Skin epidermis (tissue), 12 donors: ENCODE data around the gene ECHDC1.
"Not testable (repeated sequence)": the region's sequence is repeated elsewhere in the genome, so short reads cannot be mapped to it uniquely, and the experiment has no call there.

Source experiments
- H3K27ac ChIP-seq, 21 experiments: fragments of 200-600 bp; sonication (generic) in 11 of 21; one replicate each; pipeline ENCODE4 v1.5.0; 2020; ENCODE audit warnings: mild to moderate bottlenecking in 3 of 21, inconsistent platforms in 2 of 21, moderate library complexity in 2 of 21
- H3K4me3 ChIP-seq, 7 experiments: fragments of 200-600 bp; sonication (generic) in 2 of 7; one replicate each; pipeline ENCODE4 v1.5.0; 2020; ENCODE audit warnings: inconsistent platforms in 2 of 7, mild to moderate bottlenecking in 2 of 7, moderate library complexity in 1 of 7

Gene ECHDC1, protein sequence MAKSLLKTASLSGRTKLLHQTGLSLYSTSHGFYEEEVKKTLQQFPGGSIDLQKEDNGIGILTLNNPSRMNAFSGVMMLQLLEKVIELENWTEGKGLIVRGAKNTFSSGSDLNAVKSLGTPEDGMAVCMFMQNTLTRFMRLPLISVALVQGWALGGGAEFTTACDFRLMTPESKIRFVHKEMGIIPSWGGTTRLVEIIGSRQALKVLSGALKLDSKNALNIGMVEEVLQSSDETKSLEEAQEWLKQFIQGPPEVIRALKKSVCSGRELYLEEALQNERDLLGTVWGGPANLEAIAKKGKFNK

DNA sequence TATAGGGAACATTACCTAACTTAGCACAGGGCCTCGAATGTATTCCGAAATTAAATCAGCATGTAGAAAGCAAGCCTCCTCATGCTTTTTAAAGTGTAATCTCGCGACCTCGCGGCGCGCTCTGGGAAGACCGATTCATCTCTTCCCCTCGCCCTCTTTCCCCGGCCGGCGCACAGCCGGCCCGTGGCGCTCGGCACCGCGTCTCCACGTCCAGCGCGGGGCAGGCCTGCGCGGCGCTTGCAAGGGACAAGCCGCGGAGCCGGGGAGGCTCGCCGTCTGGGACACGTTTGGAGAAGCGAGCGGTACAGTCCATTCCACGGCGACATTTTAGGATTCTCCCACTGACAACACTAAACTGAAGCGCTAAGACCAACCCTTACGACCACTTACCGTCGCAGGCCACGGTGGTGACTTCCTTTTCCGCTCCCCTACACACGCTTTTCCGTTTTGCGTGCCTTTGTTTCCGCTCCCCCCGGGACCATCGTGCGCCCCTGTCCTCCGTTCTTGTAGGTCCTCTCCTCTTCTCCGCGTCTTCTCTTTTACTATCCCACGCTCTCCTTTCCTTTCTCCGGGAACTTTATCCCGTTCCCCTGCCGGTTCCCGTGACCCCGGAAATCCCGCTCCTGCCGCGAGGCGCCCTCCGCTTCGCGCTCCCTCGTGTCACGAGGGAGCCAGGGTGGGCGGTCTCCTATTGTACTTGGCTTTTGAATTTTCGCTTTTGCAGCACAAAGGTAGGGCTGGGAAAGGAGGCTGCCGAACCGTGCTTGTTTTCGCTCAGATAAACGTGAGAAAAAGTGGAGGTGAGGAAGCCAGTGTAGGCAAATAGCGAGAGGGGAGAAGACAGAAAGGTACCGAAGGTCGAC lies at the start of gene ECHDC1:
TSS of gene ECHDC1 (minus strand) at position 664 of the 863 bp plus-strand sequence. CDS start 12,581 bp downstream, outside the sequence.
- Histone ChIP-seq H3K27ac (peak within 1 kb of the TSS; percentile 56 to 97 (median 86)), H3K4me3 (peak within 1 kb of the TSS; percentile 51 to 76 (median 60))

DNA sequence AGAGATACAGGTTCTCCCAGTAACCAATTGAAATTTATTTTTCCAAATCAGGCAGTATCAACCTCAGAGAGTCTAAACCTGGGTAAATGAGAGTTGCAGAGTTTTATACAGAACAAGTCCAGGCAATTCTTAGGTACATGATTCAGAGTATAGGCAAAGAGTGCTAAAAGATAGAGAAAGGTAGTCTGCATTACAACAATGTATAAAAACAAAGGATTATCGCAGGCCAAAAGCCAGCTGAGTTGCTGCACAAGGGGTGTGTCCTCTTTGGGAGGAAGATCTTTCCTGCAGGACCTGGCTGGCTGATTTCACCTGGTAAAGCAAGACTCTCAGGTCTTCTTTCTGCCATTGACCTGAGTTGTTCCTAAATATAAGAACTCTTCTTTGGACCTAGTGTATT lies 48.9 kb upstream of the ECHDC1 start:
- H3K27ac ChIP-seq = peak overlapping the region in 3 of 21 experiments; percentile 30 to 48 (median 36)
- no peak overlapping the region for H3K4me3 ChIP-seq

DNA sequence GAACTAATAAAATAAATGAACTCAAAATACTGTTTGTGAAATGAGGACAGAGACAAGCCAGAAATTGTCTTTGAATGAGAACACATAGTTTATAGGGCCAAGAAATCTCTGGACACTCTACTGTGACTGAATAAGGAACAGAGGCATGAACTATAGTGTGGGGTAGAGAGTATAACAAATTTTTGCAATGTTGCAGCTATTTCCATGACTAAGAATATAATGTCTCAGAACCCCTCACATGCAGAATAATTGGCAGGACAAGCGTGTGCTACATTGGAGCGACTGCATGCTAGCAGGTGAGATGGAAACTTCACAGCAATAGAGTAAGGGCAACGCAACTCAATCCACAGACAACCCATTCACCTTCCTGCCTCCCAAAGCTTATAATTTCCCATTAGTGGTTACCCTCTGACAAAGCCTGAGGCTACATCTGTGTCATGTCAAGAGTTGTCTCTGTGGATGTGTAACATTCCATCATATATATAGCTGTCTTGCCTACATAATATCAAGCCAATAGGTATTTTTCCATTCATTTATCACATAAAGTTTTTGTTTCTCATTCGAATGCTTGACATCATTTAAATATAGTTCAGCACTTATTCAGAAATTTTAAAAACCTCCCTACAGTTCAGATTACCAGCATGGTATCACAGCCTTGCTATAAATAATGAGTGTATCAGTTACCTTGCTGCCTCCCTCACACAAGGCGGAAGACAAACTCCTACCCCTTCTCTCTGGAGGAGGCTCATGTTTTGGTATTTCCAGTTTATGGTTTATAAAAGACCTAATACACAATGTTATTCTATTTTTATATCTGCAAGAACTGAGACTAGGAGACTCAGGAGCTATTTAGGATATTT lies 47.9 kb upstream of the ECHDC1 start:
- Histone ChIP-seq H3K27ac (peak overlapping the region in 5 of 21 experiments; percentile 20 to 48 (median 36)), H3K4me3 (no peak overlapping the region)

DNA sequence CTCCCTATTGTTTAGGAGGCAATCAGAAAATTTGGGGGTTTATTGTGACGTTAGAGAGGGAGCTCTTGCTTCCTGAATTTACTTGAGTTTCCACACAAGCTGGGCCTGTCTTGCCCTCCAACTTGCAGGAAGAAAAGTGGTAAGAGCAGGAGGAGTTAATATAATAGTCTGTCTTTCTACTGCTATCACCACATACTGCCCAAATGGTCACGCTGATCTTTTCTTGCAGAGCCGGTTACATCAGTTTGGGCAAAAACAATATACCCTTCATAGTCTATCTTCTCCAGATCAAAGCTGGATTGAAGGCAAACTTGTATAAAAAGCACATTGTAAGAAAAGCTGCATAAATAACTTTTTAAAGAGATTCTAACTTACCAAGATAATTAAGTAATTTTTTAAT lies 46.3 kb upstream of the ECHDC1 start:
- Histone ChIP-seq H3K4me3 (no peak overlapping the region), H3K27ac (no peak overlapping the region)

DNA sequence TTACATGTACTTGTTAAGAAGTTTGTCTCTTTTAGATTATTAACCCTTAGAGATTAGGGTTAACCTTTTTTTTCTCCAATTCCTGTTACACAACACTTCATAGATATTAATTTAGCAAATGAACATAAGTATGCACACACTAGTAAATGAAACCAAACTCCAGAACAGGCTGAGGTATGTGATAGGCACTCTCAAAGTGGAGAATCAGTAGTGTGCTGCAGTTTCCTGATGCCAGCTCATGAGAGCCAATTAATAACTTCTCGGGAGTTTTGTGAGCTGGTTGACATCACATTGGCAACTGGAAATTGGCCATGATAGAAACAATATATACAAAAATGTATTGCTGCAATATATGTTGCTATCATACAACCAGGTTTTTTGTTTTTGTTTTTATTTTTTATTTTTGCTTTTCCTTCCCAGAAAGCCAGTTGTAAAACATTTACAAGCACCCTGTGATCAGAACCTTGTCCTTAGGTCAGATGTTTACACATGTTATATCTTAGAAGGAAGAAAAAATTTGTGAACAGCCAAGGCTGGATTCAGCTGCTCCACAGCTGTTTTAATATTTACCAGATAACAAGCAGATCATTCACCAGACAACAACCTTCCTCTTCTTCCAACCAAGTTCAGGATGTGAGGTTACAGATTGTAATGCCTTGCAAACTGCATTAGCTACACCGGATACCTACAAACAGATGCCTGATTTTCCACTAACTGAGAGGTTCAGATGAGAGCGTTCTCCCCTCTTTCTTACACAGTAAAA lies 42.4 kb upstream of the ECHDC1 start:
- H3K27ac ChIP-seq = no peak overlapping the region
- H3K4me3 ChIP-seq = no peak overlapping the region

DNA sequence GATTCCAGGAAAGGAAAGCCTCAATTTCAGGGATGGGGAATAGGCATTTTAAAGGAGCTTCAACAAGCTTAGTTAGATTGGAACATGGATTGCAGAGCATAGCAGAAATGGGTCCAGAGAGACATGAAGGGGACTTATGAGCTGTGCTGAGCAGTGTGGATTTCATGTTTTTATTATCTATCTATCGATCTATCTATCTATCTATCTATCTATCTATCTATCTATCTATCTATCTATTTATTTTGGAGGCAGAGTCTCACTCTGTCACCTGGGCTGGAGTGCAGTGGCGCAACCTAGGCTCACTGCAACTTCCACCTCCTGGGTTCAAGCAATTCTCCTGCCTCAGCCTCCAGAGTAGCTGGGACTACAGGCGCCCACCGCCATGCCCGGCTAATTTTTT lies 41.4 kb upstream of the ECHDC1 start:
- not testable (repeated sequence) for H3K27ac ChIP-seq, H3K4me3 ChIP-seq

DNA sequence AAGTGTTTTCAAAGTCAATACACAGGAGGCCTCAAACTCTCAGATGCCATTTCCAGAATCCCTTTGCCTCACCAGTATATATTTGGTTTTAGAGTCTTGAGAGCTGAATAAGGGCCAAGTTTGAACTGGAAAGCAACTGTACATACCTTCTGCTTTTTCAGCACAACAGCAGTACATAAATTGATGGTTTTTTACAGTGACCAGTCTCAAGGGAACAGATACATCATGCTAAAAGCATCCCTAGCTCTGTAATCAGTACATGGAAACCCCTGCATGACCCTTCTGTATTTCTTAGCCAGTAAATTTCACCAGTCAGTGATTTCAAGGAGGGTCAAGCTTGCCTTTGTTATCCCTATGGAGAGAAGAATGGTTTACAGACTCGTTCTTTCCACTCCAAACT lies 40.6 kb upstream of the ECHDC1 start:
- Histone ChIP-seq H3K4me3 (no peak overlapping the region), H3K27ac (no peak overlapping the region)

DNA sequence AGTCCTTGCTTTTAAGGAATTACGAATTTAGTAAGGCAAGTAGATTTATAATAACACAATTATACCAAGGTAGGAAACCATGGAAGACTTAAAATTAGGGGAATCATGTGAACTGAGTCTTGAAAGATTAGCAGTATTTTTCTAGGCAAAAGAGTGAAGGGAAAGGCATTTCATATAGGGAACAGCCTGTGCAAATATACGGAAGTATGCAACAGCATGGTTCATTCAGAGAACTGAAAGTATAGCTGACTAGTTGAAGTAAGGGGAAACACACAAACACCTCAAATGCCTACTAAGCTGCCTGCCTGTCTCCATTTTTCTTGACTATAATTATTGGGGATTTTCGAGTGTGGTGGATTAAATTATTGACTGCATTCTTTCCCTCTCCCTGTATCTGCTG lies 39.0 kb upstream of the ECHDC1 start:
- H3K27ac ChIP-seq = no peak overlapping the region
- no peak overlapping the region for H3K4me3 ChIP-seq

DNA sequence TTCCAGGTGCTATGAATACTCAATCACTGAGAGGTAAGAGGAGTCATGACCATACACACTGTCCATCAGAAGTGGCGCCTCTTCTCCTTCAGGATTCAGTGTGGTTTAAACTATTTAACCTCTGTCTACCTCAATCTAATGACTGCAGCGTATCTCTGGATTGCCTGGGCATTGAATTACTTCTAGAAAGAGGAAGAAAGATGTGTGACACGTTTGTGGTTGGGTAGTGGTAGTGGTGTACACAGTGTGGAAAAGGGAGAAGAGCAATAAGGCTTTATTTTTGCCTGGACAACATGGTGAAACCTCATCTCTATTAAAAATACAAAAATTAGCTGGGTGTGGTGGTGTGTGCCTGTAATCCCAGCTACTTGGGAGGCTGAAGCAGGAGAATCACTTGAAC lies 38.0 kb upstream of the ECHDC1 start:
- Histone ChIP-seq H3K4me3 (no peak overlapping the region), H3K27ac (no peak overlapping the region)

DNA sequence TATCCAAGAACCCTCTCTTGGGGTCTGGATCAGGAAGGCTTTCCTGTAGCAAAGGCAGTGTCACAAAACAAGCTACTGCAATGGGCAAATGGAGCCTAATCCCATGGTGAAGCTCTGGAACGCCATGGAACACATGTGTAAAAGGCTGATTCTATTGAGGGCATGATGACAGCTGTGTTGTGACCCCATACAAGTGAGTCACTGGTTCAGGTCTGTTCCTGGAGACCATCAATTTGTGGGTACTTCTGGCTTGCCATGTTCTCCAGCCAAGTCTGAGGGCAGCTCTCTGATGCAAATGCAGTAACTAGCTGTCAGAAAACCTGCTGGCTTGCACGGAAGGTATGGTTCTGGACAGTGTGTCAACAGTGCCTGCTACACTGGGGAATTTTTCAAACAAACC lies 33.3 kb upstream of the ECHDC1 start:
- H3K4me3 ChIP-seq = no peak overlapping the region
- no peak overlapping the region for H3K27ac ChIP-seq

DNA sequence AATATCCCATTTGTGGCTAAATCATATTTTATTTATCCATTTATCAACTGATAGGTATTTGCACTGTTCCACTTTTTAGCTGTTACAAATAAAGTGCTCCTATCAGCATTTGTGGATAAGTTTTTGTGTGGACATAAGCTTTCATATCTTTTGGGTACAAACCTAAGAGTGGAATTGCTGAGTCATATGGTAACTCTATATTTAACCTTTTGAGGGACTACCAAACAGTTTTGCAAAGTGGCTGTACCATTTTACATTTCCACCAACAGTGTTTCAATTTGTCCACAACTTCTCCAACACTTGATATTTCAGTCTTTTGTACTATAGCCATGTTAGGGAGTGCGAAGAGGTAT lies 23.6 kb upstream of the ECHDC1 start:
- H3K27ac ChIP-seq = no peak overlapping the region

DNA sequence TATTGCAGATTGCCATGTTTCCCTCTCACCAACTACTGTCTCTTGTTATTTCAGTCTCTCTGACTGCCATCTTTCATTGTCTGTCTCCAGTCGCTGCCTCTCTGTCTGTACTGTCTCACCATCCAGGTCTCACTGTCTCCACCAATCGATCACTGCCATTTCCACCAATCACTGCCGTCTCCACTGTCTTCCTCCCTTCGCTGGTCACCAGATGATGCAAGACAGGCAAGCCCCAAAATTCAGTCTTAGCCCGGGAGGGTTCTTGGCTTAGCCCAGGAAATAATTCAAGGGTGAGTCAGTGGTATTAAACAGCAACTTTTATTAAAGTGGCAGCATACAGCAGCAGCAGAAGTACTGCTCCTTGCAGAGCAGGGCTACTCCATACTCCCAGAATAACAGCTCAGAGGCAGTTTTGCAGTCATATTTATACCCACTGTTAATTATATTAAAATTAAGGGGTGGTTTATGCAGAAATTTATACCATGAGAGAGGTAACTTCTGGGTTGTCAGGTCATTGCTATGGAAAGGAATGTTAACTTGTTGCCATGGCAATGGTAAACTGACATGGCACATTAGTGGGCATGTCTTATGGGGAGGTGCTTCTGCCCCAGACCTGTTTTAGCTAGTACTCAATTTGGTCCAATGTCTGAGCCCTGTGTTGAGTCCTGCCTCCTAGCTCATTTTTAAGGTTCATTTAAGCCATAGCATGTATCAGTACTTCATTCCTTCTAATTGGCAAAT lies 23.0 kb upstream of the ECHDC1 start:
- peak overlapping the region in 6 of 21 experiments; percentile 6 to 66 (median 35) for H3K27ac ChIP-seq
- H3K4me3 ChIP-seq = no peak overlapping the region

More for the DNA sequence above, 23.6 kb upstream of the ECHDC1 start:
- H3K4me3 ChIP-seq = no peak overlapping the region

DNA sequence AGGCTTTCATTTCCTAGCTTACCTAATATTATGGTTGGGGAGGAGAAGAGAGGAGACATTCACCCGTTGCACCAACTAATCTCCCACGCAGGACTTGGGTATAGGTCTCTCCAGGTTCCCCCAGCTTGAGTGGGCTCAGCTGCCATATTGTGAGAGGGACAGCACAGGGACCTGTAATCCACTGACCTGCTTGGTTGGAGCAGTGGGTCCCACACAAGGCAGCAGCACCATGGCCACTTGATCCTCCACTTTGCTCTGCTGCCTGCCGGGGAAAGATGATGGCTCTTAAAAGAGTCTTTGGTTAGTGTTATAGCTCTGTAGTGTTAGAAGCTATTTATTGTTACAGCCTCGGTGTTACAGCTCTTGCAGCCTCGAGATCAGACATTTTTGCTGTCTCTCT lies 22.5 kb upstream of the ECHDC1 start:
- H3K27ac ChIP-seq = peak overlapping the region in 6 of 21 experiments; percentile 6 to 66 (median 35)
- H3K4me3 ChIP-seq = no peak overlapping the region

DNA sequence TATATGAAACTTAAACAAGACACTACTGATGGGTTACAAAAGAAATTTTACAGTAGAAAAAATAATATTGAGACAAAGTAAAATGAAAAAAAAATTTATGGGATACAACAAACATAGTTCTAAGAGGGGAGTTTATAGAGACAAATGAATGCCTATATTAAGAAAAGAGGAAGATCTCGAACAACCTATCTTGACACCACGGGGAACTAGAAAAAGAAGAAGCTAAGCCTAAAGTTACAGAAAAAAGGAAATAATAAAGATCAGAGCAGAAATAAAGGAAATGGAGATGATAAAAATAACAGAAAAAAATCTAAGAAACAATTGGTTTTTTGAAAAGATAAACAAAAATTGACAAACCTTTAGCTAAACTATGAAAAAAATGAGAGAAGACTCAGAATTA lies 9.1 kb upstream of the ECHDC1 start:
- no peak overlapping the region for H3K4me3 ChIP-seq
- no peak overlapping the region for H3K27ac ChIP-seq

DNA sequence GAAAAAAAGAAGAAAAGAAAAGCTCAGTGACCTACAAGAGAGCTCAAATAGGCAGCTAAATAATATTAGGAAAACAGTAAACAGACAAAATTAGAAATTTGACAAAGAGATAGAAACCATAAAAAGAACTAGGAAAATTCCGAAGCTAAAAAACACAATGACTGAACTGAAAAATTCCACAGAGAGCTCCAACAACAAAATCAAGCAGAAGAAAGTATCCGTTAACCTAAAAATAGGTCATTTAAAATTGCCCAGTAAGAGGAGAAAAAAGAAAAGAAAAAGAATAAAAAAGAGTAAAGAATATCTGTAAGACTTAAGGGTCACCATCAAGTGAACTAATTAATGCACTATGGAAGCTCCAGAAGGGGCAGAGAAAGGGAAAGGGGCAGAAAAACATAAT lies 6.6 kb upstream of the ECHDC1 start:
- Histone ChIP-seq H3K27ac (no peak overlapping the region), H3K4me3 (no peak overlapping the region)

DNA sequence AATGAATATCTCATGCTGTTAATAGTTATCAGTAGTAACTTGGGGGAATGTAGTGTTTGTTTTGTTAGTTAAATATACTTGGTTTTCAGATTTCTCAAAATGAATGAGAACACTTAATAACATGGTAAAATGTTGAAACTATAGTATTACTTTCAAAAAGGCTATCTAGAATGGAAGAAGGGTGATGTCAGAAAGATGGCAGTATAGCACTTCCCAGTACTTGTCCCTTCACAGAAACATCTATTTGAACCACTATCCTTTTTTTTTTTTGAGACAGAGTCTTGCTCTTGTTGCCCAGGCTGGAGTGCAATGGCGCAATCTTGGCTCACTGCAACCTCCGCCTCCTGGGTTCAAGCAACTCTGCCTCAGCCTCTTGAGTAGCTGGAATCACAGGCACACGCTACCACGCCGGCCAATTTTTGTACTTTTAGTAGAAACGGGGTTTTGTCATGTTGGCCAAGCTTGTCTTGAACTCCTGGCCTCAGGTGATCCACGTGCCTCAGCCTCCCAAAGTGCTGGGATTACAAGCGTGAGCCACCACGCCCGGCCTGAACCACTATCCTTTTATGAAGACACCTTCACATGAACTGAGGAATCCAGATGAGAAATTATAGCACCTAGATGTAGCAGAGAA lies 4.7 kb upstream of the ECHDC1 start:
- Histone ChIP-seq H3K27ac (no peak overlapping the region), H3K4me3 (no peak overlapping the region)

DNA sequence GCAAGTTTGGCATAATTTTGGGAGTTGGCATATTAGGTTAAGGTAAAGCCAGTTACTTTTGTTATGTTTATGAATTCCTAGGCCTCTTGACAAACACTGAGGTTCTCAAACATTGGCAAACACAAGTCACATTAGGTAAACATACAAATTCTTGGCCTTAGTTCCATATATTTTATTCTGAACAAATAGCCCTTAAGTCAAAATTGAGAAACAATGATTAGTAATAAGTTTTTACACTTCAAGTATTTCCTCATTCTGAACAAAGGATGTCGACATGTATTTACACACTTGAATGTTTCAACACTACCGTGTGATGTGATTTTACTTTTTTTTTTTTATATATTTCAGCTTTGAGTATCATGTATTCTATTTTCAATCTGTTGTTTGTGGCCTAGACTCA lies 3.8 kb upstream of the ECHDC1 start:
- H3K4me3 ChIP-seq = no peak overlapping the region
- peak overlapping the region in 2 of 21 experiments; percentile 38 to 42 for H3K27ac ChIP-seq

DNA sequence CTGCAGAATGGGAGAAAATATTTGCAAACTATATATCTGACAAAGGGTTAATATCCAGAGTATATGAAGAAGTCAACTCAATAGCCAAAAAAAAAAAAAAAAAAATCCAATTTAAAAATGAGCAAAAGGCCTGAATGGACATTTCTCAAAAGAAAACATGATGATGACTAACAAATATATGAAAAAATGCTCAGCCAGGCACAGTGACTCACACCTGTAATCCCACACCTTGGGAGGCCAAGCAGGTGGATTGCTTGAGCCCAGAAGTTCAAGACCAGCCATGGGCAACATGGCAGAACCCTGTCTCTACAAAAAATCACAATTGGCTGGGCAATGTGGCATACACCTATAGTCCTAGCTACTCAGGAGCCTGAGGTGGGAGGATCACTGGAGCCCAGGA lies 2.1 kb upstream of the ECHDC1 start:
- Histone ChIP-seq H3K4me3 (no peak overlapping the region), H3K27ac (no peak overlapping the region)
